ENCODE results near the gene TRIM41.
"Not testable (repeated sequence)": the region's sequence is repeated elsewhere in the genome, so short reads cannot be mapped to it uniquely, and the experiment has no call there.

Gene TRIM41

GRCh38 chr5:181260720-181261319 lies 37.7 kb downstream of the TRIM41 start, which contains the start of gene TRIM52:
TRIM52 (minus strand) TSS chr5:181261143; CDS start chr5:181260813, 330 bp downstream.
- Histone ChIP-seq H3K4me3 (ENCODE audit: low read depth, low read length) (peak within 1 kb of the TSS; percentile 99), H3K4me1 (peaks cover 3% of the 10 kb centered on the region), H3K27me3 (no peaks in the 10 kb centered on the region), H3K9me3 (no peaks in the 10 kb centered on the region), H3K36me3 (peaks cover 24% of the 10 kb centered on the region)
- TF ChIP-seq CTCF (IDR thresholded peaks at IDR 0.05; ENCODE audit: low read depth, low read length) = no peak
- DNase-seq = peak; percentile 95

- no peaks in the 10 kb centered on the region for H3K9me3 ChIP-seq
- H3K4me3 ChIP-seq (ENCODE audit: low read depth, low read length) = peak overlapping the region; percentile 99
- peak; percentile 82 for DNase-seq
- TF ChIP-seq CTCF (IDR thresholded peaks at IDR 0.05; ENCODE audit: low read depth, low read length) = no peak
- H3K36me3 ChIP-seq = peaks cover 17% of the 10 kb centered on the region
- H3K4me1 ChIP-seq = peaks cover 3% of the 10 kb centered on the region
- no peaks in the 10 kb centered on the region for H3K27me3 ChIP-seq
Measured at GRCh38 chr5:181261320-181262049, 38.4 kb downstream of the TRIM41 start.

- H3K36me3 ChIP-seq = peaks cover 13% of the 10 kb centered on the region
- peaks cover 3% of the 10 kb centered on the region for H3K4me1 ChIP-seq
- no peak for DNase-seq
- TF ChIP-seq CTCF (IDR thresholded peaks at IDR 0.05; ENCODE audit: low read depth, low read length) = no peak
- H3K9me3 ChIP-seq = no peaks in the 10 kb centered on the region
- no peak overlapping the region for H3K4me3 ChIP-seq (ENCODE audit: low read depth, low read length)
- H3K27me3 ChIP-seq = no peaks in the 10 kb centered on the region
Measured at GRCh38 chr5:181263633-181264032, 40.6 kb downstream of the TRIM41 start.

GRCh38 chr5:181265092-181265671 lies 42.1 kb downstream of the TRIM41 start:
- peaks cover 13% of the 10 kb centered on the region for H3K36me3 ChIP-seq
- TF ChIP-seq CTCF (IDR thresholded peaks at IDR 0.05; ENCODE audit: low read depth, low read length) = no peak
- H3K4me3 ChIP-seq (ENCODE audit: low read depth, low read length) = no peak overlapping the region
- DNase-seq = no peak
- no peaks in the 10 kb centered on the region for H3K27me3 ChIP-seq
- no peaks in the 10 kb centered on the region for H3K9me3 ChIP-seq
- no peaks in the 10 kb centered on the region for H3K4me1 ChIP-seq

- not testable (repeated sequence) for H3K9me3 ChIP-seq; H3K4me1 ChIP-seq; H3K36me3 ChIP-seq; H3K4me3 ChIP-seq (ENCODE audit: low read depth, low read length); H3K27me3 ChIP-seq; DNase-seq
Measured at GRCh38 chr5:181267291-181267904, 44.3 kb downstream of the TRIM41 start.

GRCh38 chr5:181267907-181268306 lies 44.8 kb downstream of the TRIM41 start:
- H3K4me3 ChIP-seq (ENCODE audit: low read depth, low read length); DNase-seq; H3K9me3 ChIP-seq; H3K4me1 ChIP-seq; H3K36me3 ChIP-seq; H3K27me3 ChIP-seq: not testable (repeated sequence)

- no peak overlapping the region for H3K4me3 ChIP-seq (ENCODE audit: low read depth, low read length)
- no peak for TF ChIP-seq CTCF (IDR thresholded peaks at IDR 0.05; ENCODE audit: low read depth, low read length)
- DNase-seq = no peak
- H3K27me3 ChIP-seq = no peaks in the 10 kb centered on the region
- H3K36me3 ChIP-seq = no peaks in the 10 kb centered on the region
- no peaks in the 10 kb centered on the region for H3K9me3 ChIP-seq
- H3K4me1 ChIP-seq = no peaks in the 10 kb centered on the region
Measured at GRCh38 chr5:181271081-181271480, 48.0 kb downstream of the TRIM41 start.

GRCh38 chr5:181273433-181273744 lies 50.3 kb downstream of the TRIM41 start:
- DNase-seq; H3K4me3 ChIP-seq (ENCODE audit: low read depth, low read length); H3K9me3 ChIP-seq; H3K4me1 ChIP-seq; H3K36me3 ChIP-seq; H3K27me3 ChIP-seq: not testable (repeated sequence)
